Measurements from ENCODE around the gene GCHFR. TPM values are rescaled to one million over a fixed set of nuclear protein-coding genes. Genes with fewer than 3 reads are reported as not detected.

GCHFR gene
- total RNA-seq, 1 experiment from 2014 or later: 1.5 TPM

DNA sequence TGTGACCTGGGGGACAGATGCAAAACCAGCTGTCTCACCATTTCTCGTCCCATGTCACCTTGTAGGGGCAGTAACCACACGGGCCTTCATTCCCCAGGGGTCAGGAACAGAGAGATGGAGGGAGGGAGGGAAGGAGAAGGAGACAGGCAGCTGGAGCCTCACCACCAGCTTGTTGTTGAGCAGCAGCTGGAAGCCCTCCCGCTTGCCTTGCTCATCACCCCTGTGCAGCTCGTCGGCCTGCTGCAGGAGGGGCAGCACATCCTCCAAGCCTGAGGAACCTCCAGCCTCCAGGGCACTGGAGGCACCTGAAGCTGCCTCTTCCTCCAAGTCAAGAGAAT lies 19.1 kb upstream of the GCHFR start (continued):
- TF ChIP-seq, protein P1, sequence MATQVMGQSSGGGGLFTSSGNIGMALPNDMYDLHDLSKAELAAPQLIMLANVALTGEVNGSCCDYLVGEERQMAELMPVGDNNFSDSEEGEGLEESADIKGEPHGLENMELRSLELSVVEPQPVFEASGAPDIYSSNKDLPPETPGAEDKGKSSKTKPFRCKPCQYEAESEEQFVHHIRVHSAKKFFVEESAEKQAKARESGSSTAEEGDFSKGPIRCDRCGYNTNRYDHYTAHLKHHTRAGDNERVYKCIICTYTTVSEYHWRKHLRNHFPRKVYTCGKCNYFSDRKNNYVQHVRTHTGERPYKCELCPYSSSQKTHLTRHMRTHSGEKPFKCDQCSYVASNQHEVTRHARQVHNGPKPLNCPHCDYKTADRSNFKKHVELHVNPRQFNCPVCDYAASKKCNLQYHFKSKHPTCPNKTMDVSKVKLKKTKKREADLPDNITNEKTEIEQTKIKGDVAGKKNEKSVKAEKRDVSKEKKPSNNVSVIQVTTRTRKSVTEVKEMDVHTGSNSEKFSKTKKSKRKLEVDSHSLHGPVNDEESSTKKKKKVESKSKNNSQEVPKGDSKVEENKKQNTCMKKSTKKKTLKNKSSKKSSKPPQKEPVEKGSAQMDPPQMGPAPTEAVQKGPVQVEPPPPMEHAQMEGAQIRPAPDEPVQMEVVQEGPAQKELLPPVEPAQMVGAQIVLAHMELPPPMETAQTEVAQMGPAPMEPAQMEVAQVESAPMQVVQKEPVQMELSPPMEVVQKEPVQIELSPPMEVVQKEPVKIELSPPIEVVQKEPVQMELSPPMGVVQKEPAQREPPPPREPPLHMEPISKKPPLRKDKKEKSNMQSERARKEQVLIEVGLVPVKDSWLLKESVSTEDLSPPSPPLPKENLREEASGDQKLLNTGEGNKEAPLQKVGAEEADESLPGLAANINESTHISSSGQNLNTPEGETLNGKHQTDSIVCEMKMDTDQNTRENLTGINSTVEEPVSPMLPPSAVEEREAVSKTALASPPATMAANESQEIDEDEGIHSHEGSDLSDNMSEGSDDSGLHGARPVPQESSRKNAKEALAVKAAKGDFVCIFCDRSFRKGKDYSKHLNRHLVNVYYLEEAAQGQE (IDR thresholded peaks at IDR 0.05; ENCODE audit: low read depth): no peak
- TF ChIP-seq ELF1 (IDR thresholded peaks at IDR 0.05; ENCODE audit: borderline replicate concordance, low read depth): no peak
- no peak for TF ChIP-seq CEBPB (IDR thresholded peaks at IDR 0.05; ENCODE audit: low read depth)
- TF ChIP-seq CBX3 (IDR thresholded peaks at IDR 0.05; ENCODE audit: low read depth): no peak
- TF ChIP-seq, protein P2, sequence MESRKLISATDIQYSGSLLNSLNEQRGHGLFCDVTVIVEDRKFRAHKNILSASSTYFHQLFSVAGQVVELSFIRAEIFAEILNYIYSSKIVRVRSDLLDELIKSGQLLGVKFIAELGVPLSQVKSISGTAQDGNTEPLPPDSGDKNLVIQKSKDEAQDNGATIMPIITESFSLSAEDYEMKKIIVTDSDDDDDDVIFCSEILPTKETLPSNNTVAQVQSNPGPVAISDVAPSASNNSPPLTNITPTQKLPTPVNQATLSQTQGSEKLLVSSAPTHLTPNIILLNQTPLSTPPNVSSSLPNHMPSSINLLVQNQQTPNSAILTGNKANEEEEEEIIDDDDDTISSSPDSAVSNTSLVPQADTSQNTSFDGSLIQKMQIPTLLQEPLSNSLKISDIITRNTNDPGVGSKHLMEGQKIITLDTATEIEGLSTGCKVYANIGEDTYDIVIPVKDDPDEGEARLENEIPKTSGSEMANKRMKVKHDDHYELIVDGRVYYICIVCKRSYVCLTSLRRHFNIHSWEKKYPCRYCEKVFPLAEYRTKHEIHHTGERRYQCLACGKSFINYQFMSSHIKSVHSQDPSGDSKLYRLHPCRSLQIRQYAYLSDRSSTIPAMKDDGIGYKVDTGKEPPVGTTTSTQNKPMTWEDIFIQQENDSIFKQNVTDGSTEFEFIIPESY (IDR thresholded peaks at IDR 0.05; ENCODE audit: extremely low read depth, insufficient replicate concordance, low read length): no peak
- TF ChIP-seq, protein P3, sequence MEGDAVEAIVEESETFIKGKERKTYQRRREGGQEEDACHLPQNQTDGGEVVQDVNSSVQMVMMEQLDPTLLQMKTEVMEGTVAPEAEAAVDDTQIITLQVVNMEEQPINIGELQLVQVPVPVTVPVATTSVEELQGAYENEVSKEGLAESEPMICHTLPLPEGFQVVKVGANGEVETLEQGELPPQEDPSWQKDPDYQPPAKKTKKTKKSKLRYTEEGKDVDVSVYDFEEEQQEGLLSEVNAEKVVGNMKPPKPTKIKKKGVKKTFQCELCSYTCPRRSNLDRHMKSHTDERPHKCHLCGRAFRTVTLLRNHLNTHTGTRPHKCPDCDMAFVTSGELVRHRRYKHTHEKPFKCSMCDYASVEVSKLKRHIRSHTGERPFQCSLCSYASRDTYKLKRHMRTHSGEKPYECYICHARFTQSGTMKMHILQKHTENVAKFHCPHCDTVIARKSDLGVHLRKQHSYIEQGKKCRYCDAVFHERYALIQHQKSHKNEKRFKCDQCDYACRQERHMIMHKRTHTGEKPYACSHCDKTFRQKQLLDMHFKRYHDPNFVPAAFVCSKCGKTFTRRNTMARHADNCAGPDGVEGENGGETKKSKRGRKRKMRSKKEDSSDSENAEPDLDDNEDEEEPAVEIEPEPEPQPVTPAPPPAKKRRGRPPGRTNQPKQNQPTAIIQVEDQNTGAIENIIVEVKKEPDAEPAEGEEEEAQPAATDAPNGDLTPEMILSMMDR (IDR thresholded peaks at IDR 0.05 in 2 of 3, conservative IDR thresholded peaks at IDR 0.05 in 1 of 3; ENCODE audit: borderline replicate concordance in 1 of 3, insufficient read depth in 1 of 3, low read depth in 2 of 3, low read length in 2 of 3): no peak
- TF ChIP-seq ZNF274 (IDR thresholded peaks at IDR 0.05; ENCODE audit: low read depth, low read length): no peak
- TF ChIP-seq EGR1 (IDR thresholded peaks at IDR 0.05; ENCODE audit: low read depth): no peak

Measured in HCT116 (cell line).